ENCODE measurements around the gene IRF6.
"Not testable (repeated sequence)": the region's sequence is repeated elsewhere in the genome, so short reads cannot be mapped to it uniquely, and the experiment has no call there.

Gene IRF6

GRCh38 chr1:209793711-209794110 is 12.2 kb downstream of the IRF6 start:
- in situ Hi-C loops (cut with HindIII; ENCODE audit: low sequenced_read_pairs), result not testable (repeated sequence)

- in situ Hi-C loops (cut with HindIII; ENCODE audit: low sequenced_read_pairs), result no loop called here
These were observed 14.0 kb downstream of the IRF6 start for GRCh38 chr1:209791920-209792319.

GRCh38 chr1:209790286-209791193 is 15.4 kb downstream of the IRF6 start:
- in situ Hi-C loops (cut with HindIII; ENCODE audit: low sequenced_read_pairs), result no loop called here

- in situ Hi-C loops (cut with HindIII; ENCODE audit: low sequenced_read_pairs), result no loop called here
These were observed 16.7 kb downstream of the IRF6 start for GRCh38 chr1:209789245-209789644.

GRCh38 chr1:209787551-209787950 is 18.4 kb downstream of the IRF6 start:
- in situ Hi-C loops (cut with HindIII; ENCODE audit: low sequenced_read_pairs), result no loop called here

GRCh38 chr1:209786146-209786545 is 19.8 kb downstream of the IRF6 start:
- in situ Hi-C loops (cut with HindIII; ENCODE audit: low sequenced_read_pairs), result no loop called here

GRCh38 chr1:209785592-209785991 is 20.4 kb downstream of the IRF6 start:
- in situ Hi-C loops (cut with HindIII; ENCODE audit: low sequenced_read_pairs), result no loop called here

GRCh38 chr1:209784265-209785169 is 21.4 kb downstream of the IRF6 start, which contains the start of gene C1orf74:
TSS of gene C1orf74 (minus strand) at chr1:209784559. CDS start at chr1:209783634, 925 bp downstream.
- in situ Hi-C loops (cut with HindIII; ENCODE audit: low sequenced_read_pairs), result no loop called here

GRCh38 chr1:209783386-209783785 is 22.6 kb downstream of the IRF6 start:
- in situ Hi-C loops (cut with HindIII; ENCODE audit: low sequenced_read_pairs), result no loop called here

GRCh38 chr1:209780268-209780667 is 25.7 kb downstream of the IRF6 start:
- in situ Hi-C loops (cut with HindIII; ENCODE audit: low sequenced_read_pairs), result no loop called here

GRCh38 chr1:209778102-209778501 is 27.8 kb downstream of the IRF6 start:
- in situ Hi-C loops (cut with HindIII; ENCODE audit: low sequenced_read_pairs), result no loop called here

GRCh38 chr1:209777587-209777986 is 28.4 kb downstream of the IRF6 start:
- in situ Hi-C loops (cut with HindIII; ENCODE audit: low sequenced_read_pairs), result no loop called here

- in situ Hi-C loops (cut with HindIII; ENCODE audit: low sequenced_read_pairs), result no loop called here
These were observed 30.3 kb downstream of the IRF6 start for GRCh38 chr1:209775678-209776077.

GRCh38 chr1:209774592-209774991 is 31.4 kb downstream of the IRF6 start:
- in situ Hi-C loops (cut with HindIII; ENCODE audit: low sequenced_read_pairs), result no loop called here

GRCh38 chr1:209772126-209772525 is 33.8 kb downstream of the IRF6 start:
- in situ Hi-C loops (cut with HindIII; ENCODE audit: low sequenced_read_pairs), result no loop called here

GRCh38 chr1:209770636-209771415 is 35.1 kb downstream of the IRF6 start:
- in situ Hi-C loops (cut with HindIII; ENCODE audit: low sequenced_read_pairs), result no loop called here

GRCh38 chr1:209769971-209770370 is 36.0 kb downstream of the IRF6 start:
- in situ Hi-C loops (cut with HindIII; ENCODE audit: low sequenced_read_pairs), result no loop called here

GRCh38 chr1:209769171-209769904 is 36.6 kb downstream of the IRF6 start:
- in situ Hi-C loops (cut with HindIII; ENCODE audit: low sequenced_read_pairs), result no loop called here

- in situ Hi-C loops (cut with HindIII; ENCODE audit: low sequenced_read_pairs), result no loop called here
These were observed 37.6 kb downstream of the IRF6 start for GRCh38 chr1:209768354-209768774.

GRCh38 chr1:209767706-209768105 is 38.2 kb downstream of the IRF6 start:
- in situ Hi-C loops (cut with HindIII; ENCODE audit: low sequenced_read_pairs), result no loop called here
